Stimulated activated CD8-positive, alpha-beta memory T cell treated with anti-CD3 and anti-CD28 coated beads, Interleukin-2, amount 100 ng/mL, for 1 hour (primary cell): ENCODE measurements around the gene BMPR1A.

Experiments used
- DNase-seq, 2 donors: peaks; one replicate each; pipeline ENCODE4 v3.0.0-alpha.2; 2020; ENCODE audit warnings: low read depth in 2 of 2

BMPR1A gene

DNA sequence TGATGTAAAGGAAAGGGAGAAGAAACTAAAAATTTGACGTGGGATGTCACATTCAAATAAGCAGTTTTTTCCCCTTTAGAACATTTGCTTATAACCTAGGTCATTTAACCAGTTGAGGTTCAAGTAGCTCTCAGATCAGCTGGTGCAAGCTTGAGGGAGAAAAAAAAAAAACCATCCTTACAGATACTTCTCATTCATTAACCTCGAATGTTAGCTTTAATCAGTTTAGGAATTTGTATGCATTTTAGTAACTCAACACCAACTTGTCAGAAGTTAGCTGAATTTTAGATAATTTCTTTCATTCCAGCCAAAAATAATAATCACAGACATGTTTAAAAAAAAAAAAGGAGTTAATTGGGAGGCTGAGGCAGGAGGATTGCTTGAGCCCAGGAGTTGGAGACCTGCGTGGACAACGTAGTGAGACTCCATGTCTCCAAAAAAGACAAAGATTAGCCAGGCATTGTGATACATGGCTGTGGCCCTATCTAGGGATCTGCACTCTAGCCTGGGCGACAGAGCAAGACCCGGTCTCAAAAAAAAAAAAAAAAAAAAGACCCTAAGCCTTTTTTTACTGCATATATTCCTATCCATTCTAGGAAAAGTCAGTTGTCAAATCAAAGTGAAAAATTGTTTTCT is 46.2 kb downstream of the BMPR1A start:
- no peak for DNase-seq

GRCh38 chr10:86803156-86803555 is 46.7 kb downstream of the BMPR1A start:
- no peak for DNase-seq

- no peak for DNase-seq
These were observed 48.4 kb downstream of the BMPR1A start for GRCh38 chr10:86804805-86805204.

- no peak for DNase-seq
These were observed 56.7 kb downstream of the BMPR1A start for GRCh38 chr10:86813101-86813500.

DNA sequence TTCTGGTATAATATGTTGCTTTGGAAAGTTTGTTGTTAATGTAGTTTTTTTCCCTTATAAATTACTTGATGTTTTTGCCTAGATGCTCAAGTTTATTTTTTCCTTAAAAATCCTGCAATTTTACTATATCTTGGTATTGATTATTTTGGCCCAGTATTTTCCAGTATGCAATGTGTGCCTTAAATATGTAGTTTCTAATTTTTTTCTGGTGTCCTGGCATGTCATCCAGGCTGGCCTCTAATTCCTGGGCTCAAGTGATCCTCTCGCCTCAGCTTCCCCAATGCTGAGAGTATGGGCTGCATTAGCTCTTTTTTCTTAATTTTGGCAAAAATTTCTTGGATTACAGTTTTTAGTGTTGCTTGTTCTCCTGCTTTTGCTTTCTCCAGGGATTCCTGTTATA is 57.6 kb downstream of the BMPR1A start:
- no peak for DNase-seq

- no peak for DNase-seq
These were observed 58.7 kb downstream of the BMPR1A start for GRCh38 chr10:86815035-86815617.

DNA sequence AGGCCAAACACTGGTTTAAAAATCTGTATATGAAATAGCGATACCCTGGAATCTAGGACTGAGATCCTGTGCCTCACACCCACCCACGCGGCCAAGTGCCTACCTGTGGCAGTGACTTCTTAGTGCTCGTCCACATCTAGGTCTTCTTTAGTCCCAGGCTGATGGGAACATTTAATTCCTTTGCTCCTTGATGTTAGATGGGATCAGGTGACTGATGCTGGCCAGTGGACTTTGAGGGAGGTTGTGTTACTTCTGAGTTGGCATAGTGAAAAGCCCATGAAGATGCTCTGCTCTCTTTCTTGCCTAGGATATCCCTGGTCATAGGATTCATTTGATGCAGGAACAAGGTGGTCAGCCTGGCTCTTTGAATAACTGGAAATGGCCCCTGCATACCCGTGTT is 59.2 kb downstream of the BMPR1A start:
- no peak for DNase-seq

GRCh38 chr10:86817246-86817645 is 60.8 kb downstream of the BMPR1A start:
- DNase-seq, result no peak

DNA sequence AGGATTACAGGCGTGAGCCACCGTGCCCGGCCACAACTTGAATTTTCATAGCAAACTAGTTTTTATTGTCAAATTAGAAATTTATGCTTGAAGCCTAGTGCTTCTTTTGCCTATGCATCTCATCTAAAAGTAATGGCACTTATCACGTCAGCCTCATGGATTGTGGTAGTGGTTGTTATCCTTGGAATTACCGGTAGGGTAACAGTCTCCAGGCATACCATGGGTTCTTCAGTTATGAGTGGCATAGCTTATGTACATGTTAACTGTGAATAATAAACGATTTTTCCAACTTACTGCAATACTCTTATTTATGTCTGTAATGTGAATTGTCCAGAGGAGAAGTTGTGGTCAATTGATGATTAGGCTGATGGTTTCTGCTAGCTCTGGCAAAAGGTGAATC is 63.1 kb downstream of the BMPR1A start:
- DNase-seq, result no peak

DNA sequence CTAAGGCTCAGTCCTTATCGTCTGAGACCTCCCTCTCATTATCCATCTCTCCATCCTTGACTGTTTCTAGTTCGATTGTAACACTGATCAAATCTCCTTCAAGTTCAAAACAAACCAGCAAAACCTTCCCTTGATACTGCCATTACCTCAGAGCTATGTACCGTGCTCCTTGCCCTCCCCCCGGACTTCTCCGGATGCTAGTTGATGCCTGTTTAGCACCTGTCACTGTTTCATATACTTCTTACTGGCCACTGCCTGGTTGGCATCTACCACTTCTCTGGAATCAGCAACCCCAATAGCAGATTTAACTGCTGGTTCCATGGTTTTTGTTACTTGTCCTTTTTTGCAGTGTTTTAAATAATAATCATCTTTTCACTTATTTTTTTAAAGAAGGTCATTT is 64.1 kb downstream of the BMPR1A start:
- DNase-seq, result no peak

DNA sequence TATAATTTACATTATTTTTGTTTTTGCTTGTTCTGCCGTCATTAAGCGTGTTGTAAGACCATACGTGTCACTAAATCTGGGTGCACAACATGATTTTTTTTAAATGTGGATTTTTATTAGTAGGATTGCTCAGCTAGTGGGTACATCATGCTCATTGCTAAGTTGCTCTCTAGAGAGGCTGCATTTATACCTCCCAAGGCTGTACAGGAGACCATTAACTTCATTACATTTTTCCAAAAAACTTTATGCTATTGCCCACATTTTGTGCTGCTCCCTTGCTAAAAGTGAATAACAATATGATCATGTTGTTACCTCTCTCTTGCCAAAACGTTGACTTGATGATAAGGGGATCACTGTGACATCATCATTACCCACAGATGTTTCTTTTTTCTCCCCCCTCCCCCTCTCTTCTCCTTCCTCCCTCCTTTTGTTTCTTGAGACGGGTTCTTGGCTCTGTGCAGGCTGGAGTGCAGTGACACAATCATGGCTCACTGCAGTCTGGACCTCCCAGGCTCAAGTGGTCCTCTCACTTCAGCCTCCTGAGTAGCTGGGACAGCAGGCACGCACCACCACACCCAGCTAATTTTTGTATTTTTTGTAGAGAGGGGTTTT is 65.1 kb downstream of the BMPR1A start:
- no peak for DNase-seq

GRCh38 chr10:86823565-86823964 is 67.1 kb downstream of the BMPR1A start:
- no peak for DNase-seq

DNA sequence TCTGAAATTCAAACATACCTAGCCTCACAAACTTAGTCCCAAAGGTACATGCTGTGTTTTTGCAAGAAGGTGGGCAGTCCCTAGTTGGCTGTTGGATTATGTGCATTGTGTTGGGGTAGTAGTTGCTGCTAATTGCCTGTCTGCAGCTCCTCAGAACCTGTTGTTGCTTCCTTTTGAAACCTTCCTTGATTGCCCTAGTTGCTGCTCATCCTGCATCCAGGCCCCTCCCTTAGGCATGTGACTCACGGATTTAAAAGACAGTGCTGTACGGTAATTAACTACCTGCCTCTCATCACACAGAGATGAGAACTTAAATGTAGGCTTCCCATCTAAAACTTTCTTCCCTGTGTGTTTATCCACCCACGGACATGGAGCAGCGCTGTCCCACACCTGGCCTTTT is 67.7 kb downstream of the BMPR1A start:
- DNase-seq, result no peak

- DNase-seq, result no peak
These were observed 68.9 kb downstream of the BMPR1A start for GRCh38 chr10:86825366-86825765.

- no peak for DNase-seq
These were observed 71.2 kb downstream of the BMPR1A start for GRCh38 chr10:86827639-86828038.

DNA sequence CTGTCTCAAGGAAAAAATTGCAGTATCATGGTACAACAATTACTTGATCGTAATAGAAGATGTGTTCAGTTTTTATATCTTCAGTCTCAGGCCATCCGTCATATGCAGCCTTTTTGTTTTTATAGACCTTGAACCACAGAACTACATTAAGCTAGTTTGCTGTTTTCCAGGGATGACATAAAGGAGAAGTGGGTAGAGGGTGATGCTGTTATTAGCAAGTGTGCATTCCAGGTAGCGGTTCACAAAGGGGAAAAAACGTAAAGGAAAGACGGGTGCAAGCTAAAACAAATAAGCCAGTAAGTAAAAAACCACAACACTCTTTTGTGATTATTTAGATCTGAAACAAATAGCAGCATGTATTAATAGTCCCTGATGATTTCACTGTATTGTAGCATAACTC is 71.7 kb downstream of the BMPR1A start:
- no peak for DNase-seq

GRCh38 chr10:86829472-86829871 is 73.1 kb downstream of the BMPR1A start:
- DNase-seq, result no peak

DNA sequence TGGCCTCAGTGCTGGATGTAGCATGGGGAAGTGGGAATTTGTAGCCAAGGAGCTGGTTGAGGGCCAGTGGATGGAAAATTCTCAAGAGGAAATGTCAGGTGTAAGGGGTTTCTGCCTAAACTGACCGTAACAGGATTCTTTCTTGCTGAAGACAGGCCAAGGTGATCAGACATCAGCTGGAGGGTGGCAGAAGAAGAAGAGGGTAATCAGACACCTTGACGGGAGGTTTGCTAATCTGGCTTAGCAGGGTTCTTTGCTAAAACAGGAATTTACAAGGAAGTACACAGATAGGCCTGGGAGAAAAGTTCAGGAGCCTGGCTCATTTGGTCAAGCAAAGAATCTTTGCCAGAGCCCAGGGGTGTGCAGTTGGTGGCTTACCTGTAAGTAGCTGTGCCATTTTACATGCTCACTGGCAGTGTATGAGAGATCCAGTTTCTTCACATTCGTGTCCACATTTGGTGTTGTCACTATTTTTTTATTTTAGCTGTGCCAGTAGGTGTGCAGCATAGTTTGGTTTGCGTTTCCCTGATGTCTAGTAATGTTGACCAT is 73.7 kb downstream of the BMPR1A start:
- no peak for DNase-seq

DNA sequence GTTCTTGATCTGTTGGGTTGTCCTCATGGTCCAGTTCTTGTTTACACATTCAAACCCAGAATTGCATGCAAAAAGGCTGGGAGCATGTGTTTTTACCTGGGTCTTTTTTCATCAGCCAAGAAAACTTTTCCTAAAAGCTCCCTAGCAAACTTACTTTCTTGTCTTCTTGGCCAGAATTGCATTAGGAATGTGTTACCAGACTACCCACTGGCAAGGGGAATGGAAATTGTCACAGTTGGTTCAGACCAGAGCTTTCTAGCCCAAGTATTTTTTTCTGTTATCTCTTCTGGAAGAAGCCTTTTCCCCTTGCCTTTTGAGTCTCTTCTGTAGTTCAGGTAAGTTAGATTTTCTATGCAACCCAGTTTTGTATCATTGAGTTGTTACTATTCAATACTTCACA is 77.5 kb downstream of the BMPR1A start:
- no peak for DNase-seq

DNA sequence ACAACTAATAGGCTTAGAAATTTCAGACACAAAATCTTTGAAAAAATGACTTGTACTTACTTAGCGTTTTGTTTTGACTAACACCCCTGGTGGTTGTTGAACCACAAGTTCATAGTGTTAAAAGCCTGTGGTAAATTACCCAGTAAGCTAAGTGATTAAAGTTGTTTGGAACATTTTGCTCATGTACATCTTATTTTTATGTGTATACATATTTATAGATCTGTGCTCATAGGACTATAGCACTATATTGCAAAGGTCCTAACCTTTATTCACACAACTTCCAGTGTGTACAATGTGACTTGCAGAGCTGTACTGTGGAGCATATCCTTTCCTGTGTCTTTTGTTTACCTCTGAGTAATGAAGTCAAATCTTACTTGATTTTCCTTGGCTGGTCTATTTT is 79.6 kb downstream of the BMPR1A start:
- DNase-seq, result no peak

DNA sequence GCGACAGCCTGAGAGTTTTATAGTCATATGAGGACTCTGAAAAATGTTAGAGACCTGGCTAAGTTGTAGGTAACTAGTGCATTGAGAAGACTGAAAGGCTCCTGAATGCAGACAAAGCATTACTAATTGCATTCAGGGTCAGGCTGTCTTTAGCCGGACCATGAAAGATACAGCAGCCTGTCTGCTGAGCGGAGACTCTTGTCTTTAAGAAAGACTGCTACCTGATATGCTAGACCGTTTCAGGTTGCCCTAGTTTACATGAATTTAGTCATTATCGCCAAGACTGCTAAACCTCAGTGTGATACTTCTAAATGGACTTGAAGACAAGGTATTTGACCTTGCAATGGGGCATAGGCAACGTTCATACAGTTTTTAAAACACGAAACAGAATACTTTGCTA is 81.2 kb downstream of the BMPR1A start:
- DNase-seq, result no peak

DNA sequence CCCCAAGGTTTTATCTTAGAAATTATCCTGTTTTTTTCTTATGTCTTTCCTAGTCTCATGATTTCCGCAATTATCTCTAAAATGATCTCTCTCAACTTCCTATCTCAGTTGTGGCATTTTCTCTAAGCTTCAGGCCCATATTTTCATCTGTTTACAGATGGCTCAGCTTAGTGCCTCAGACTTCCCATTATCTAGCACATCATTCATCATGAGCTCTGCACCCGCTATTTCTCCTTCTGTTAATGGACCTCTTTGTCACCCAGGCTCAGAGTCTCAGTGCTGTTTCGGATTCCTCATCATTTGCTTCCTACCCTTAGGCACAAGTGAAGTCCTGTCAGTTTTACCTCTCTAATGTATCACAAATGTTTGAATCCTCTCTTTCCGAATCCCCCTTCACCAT is 84.1 kb downstream of the BMPR1A start:
- DNase-seq, result no peak

- no peak for DNase-seq
These were observed 89.7 kb downstream of the BMPR1A start for GRCh38 chr10:86846088-86846487.
